Uterus (tissue), 4 donors: ENCODE data around the gene IL1RAP. TPM values are rescaled to one million over a fixed set of nuclear protein-coding genes. Genes with fewer than 3 reads are reported as not detected.

Experiments used
- DNase-seq, 2 donors: peaks; one replicate each; pipeline ENCODE4 v3.0.0-alpha.2; 2019 to 2020
- H3K27ac ChIP-seq, 2 donors: fragments of 200-600 bp; sonication (generic); 1 replicate in 1 of 2; 2 replicates in 1 of 2; pipeline ENCODE4 v1.5.1; 2016 to 2018
- H3K27me3 ChIP-seq, 2 donors: fragments of 200-600 bp; sonication (generic); one replicate each; pipeline ENCODE4 v1.5.1; 2018 to 2019; ENCODE audit warnings: control low read depth in 1 of 2
- H3K36me3 ChIP-seq, 2 donors: fragments of 200-600 bp; sonication (generic); one replicate each; pipeline ENCODE4 v1.5.1; 2019; ENCODE audit warnings: control low read depth in 1 of 2
- H3K4me1 ChIP-seq, 2 donors: fragments of 200-600 bp; sonication (generic); one replicate each; pipeline ENCODE4 v1.5.1; 2018 to 2019; ENCODE audit warnings: control low read depth in 1 of 2
- H3K4me3 ChIP-seq, 2 donors: fragments of 200-600 bp; sonication (generic); 1 replicate in 1 of 2; 2 replicates in 1 of 2; pipeline ENCODE4 v1.5.1; 2018 to 2019; ENCODE audit warnings: mild to moderate bottlenecking in 1 of 2
- H3K9me3 ChIP-seq, 2 donors: fragments of 200-600 bp; sonication (generic); one replicate each; pipeline ENCODE4 v1.5.1; 2019; ENCODE audit warnings: control low read depth in 1 of 2
- POLR2A ChIP-seq, 2 donors: fragments of 450-650 bp; IDR thresholded peaks; one replicate each; pipeline ENCODE4 v1.6.1; 2016; ENCODE audit warnings: antibody characterized with exemption in 2 of 2, mild to moderate bottlenecking in 1 of 2, moderate library complexity in 1 of 2
- intact Hi-C: fragments of 100-400 bp; cut with DNase I; formaldehyde crosslinking; loops from one replicate; pipeline ENCODE4 v1.15.1; 2023; ENCODE audit warnings: low total_unique reads
- total RNA-seq, 4 donors: library from RNA; depleted of rRNA in 3 of 4; stranded (reverse); fragments of >200 nt in 3 of 4; gene quantifications; one replicate each; pipeline versions ENCODE4 v1.1.0 to v1.2.4, GENCODE V29; 2014 to 2023
- TF ChIP-seq, protein P1 (sequence below), 4 experiments: fragments of 200-600 bp in 2 of 4; fragments of 450-650 bp in 2 of 4; sonication (generic) in 2 of 4; IDR thresholded peaks; one replicate each; pipeline ENCODE4 v1.5.1; 2016 to 2019; ENCODE audit warnings: antibody characterized with exemption in 4 of 4, mild to moderate bottlenecking in 2 of 4, moderate library complexity in 1 of 4
- donor health status: DM: yes; HTN: yes; CAD: no.

The IL1RAP gene
- total RNA-seq, 4 donors from 2014 or later = 2.8 to 26.8 (median 10.4) TPM

DNA sequence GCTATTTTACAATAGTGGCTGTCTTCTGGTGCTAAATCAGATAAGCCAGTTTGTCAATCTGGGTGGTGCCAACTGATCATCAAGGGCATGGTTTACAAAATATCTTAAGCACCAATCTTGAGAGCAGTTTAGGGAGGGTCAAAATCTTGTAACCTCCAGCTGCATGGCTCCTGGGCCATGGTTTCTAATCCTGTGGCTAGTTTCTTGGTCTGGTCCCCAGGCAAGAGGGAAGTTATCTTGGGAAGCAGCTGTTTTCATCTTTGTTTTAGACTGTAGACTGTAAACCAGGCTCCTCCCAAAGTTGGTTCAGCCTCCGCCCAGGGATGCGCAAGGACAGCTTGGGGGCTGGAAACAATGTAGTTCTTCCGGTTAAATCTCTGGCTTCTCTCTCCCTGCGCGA is 166.8 kb downstream of the IL1RAP start:
- no peak for DNase-seq
- H3K27ac ChIP-seq = no peak overlapping the region
- H3K4me3 ChIP-seq = no peak overlapping the region
- H3K9me3 ChIP-seq = no peaks in the 10 kb centered on the region
- H3K27me3 ChIP-seq = no peaks in the 10 kb centered on the region
- intact Hi-C loops = no loop called here
- no peaks in the 10 kb centered on the region for H3K4me1 ChIP-seq
- H3K36me3 ChIP-seq = no peaks in the 10 kb centered on the region
- TF ChIP-seq, protein P1, sequence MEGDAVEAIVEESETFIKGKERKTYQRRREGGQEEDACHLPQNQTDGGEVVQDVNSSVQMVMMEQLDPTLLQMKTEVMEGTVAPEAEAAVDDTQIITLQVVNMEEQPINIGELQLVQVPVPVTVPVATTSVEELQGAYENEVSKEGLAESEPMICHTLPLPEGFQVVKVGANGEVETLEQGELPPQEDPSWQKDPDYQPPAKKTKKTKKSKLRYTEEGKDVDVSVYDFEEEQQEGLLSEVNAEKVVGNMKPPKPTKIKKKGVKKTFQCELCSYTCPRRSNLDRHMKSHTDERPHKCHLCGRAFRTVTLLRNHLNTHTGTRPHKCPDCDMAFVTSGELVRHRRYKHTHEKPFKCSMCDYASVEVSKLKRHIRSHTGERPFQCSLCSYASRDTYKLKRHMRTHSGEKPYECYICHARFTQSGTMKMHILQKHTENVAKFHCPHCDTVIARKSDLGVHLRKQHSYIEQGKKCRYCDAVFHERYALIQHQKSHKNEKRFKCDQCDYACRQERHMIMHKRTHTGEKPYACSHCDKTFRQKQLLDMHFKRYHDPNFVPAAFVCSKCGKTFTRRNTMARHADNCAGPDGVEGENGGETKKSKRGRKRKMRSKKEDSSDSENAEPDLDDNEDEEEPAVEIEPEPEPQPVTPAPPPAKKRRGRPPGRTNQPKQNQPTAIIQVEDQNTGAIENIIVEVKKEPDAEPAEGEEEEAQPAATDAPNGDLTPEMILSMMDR (IDR thresholded peaks at IDR 0.05) = no peak
- no peak for TF ChIP-seq POLR2A (IDR thresholded peaks at IDR 0.05)

DNA sequence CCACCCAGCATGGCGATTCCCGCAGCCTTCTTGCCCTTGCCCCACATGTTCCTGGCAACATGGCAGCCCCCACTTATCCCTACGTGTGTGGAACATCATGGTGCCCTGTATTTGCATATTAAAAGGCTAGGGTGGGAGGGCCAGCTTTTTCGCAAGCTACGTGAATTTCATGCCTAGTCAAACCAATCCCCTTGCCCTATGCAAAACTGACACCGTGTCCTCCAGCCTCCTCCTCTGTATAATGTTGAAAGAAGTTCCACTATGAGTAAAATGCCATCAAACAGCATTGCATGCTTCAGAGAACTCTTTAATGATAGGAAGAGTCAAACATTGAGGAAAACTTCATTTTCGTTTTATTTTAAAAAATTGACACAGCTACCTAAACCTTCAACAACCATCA is 170.9 kb downstream of the IL1RAP start:
- Histone ChIP-seq H3K9me3 (no peaks in the 10 kb centered on the region), H3K36me3 (peaks cover 0 to 2% of the 10 kb centered on the region in 2 donors), H3K4me3 (no peak overlapping the region), H3K4me1 (no peaks in the 10 kb centered on the region), H3K27me3 (no peaks in the 10 kb centered on the region), H3K27ac (no peak overlapping the region)
- TF ChIP-seq, protein P1 (IDR thresholded peaks at IDR 0.05) = no peak
- no peak for TF ChIP-seq POLR2A (IDR thresholded peaks at IDR 0.05)
- DNase-seq = no peak
- intact Hi-C loops = no loop called here

DNA sequence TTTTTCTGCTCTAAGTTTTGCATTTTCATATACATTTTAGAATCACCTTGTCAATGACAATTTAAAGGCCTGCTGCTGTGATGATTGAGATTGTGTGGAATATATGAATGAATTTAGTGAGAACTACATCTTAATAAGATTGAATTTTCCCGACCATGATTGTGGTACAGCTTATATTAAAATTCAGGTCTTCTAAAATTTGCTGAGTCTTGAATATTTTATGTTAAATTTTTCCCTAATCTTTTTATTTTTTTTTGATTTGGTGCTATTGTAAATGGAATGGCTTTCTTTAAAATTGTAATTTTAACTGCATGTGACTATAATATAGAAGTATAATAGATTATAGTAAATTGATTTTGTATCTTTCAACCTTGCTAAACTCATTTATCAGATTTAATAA is 172.1 kb downstream of the IL1RAP start:
- peaks cover 0 to 2% of the 10 kb centered on the region in 2 donors for H3K36me3 ChIP-seq
- no peaks in the 10 kb centered on the region for H3K9me3 ChIP-seq
- intact Hi-C loops = no loop called here
- H3K4me3 ChIP-seq = no peak overlapping the region
- TF ChIP-seq POLR2A (IDR thresholded peaks at IDR 0.05) = no peak
- TF ChIP-seq, protein P1 (IDR thresholded peaks at IDR 0.05) = no peak
- H3K27me3 ChIP-seq = no peaks in the 10 kb centered on the region
- no peaks in the 10 kb centered on the region for H3K4me1 ChIP-seq
- no peak overlapping the region for H3K27ac ChIP-seq
- no peak for DNase-seq

DNA sequence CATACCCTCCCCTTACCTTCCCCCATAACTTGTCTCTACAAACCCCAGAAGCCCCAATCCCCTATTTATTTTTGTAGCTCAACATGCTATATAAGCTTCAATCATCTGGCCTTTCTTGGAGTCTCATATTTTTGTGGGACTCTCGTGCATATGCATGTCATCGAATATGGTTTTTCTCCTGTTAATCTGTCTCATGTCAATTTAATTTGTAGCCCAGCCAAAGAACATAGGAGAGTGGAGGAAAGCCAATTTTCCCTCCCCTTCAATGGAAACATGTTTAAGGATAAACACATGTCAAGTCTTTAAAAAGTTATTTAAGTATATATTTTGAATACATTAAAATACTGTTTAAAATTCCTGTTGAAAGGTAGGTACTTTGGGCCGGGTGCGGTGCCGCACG is 176.4 kb downstream of the IL1RAP start:
- Histone ChIP-seq H3K4me3 (no peak overlapping the region), H3K27me3 (no peaks in the 10 kb centered on the region), H3K27ac (no peak overlapping the region), H3K9me3 (no peaks in the 10 kb centered on the region), H3K36me3 (peaks cover 0 to 2% of the 10 kb centered on the region in 2 donors), H3K4me1 (no peaks in the 10 kb centered on the region)
- TF ChIP-seq POLR2A (IDR thresholded peaks at IDR 0.05) = no peak
- intact Hi-C loops = no loop called here
- DNase-seq = no peak

DNA sequence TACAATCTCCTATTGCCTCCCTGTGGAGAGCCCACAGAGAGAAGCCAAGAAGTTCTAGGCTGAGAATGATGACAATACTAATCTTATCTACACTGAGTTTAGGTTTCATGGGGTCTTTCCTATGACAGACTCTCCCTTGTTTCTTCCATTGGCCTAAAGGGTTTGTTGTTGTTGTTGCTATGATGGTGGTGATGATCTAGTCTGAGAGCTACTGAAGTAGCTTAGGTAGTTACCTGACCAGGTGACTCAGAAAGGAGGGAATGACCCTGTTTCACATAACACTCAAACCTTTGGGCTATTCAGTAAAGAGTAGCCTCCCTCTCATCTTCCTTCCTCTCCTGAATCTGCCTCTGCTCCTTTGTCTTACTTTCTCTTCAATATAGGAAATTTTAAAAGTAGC is 178.4 kb downstream of the IL1RAP start:
- no peaks in the 10 kb centered on the region for H3K27me3 ChIP-seq
- no peak for TF ChIP-seq POLR2A (IDR thresholded peaks at IDR 0.05)
- TF ChIP-seq, protein P1 (IDR thresholded peaks at IDR 0.05) = no peak
- no peaks in the 10 kb centered on the region for H3K9me3 ChIP-seq
- no peak for DNase-seq
- H3K4me1 ChIP-seq = no peaks in the 10 kb centered on the region
- H3K4me3 ChIP-seq = no peak overlapping the region
- H3K27ac ChIP-seq = no peak overlapping the region
- intact Hi-C loops = no loop called here
- peaks cover 0 to under 1% of the 10 kb centered on the region in 2 donors for H3K36me3 ChIP-seq
